Stimulated activated CD8-positive, alpha-beta memory T cell treated with anti-CD3 and anti-CD28 coated beads, Interleukin-7, amount 100 ng/mL, for 4 hours (primary cell): ENCODE results near the gene FICD.
"Not testable (repeated sequence)": the region's sequence is repeated elsewhere in the genome, so short reads cannot be mapped to it uniquely, and the experiment has no call there.

Experiments used
- DNase-seq, 2 donors: peaks; one replicate each; pipeline ENCODE4 v3.0.0-alpha.2; 2020; ENCODE audit warnings: low read depth in 2 of 2

Gene FICD

DNA sequence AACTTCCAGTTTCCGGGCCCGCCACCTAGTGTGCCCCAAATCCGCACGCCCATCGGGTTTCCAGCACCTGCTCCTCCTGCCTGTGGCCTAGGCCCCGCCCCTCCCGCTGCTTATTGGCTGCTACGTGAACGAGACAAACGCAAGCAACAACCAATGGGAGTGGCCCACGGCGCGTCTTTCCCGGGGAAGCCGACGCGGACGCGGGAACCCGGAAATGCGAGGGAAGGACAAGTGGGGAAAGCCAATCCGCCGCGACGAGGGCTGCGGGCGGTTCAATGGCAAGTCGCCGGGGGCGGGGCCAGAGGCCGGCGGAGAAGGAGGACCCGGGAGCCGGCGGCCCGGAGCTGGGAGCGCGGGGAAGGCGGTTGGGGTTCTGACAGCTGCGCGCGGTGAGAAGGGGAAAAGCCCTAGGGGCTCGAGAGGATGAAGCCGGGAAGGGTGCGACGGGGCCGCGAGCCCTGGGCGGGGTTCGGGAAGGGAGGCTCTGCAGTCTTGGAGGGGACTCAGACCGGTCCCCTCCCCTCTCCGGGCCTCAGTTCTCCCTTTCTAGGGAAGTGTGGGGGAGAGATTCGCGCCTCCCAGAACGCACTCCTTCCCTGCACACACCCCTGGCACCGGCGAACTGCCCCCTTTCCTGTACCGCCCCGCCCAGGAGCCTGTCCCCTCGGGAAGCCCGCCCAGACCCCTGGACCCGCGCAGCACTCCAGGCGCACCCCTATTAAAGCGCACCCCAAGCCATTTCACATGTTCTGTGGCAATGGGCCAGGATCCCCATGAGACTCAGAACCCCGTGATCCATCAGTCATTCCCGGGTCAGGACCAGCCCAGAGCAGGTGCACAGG is at the start of gene FICD:
FICD (plus strand) TSS at position 305 of the 842 bp plus-strand sequence. CDS start 1,696 bp downstream, outside the sequence.
- DNase-seq = peak; percentile 99

GRCh38 chr12:108465417-108465816 is 49.7 kb upstream of the FICD start:
- DNase-seq = no peak

- DNase-seq = no peak
These were observed 46.7 kb upstream of the FICD start for GRCh38 chr12:108468196-108468968.

- no peak for DNase-seq
These were observed 41.5 kb upstream of the FICD start for GRCh38 chr12:108473400-108474055.

- DNase-seq = no peak
These were observed 39.7 kb upstream of the FICD start for GRCh38 chr12:108475396-108475795.

- no peak for DNase-seq
These were observed 37.8 kb upstream of the FICD start for GRCh38 chr12:108477055-108477880.

DNA sequence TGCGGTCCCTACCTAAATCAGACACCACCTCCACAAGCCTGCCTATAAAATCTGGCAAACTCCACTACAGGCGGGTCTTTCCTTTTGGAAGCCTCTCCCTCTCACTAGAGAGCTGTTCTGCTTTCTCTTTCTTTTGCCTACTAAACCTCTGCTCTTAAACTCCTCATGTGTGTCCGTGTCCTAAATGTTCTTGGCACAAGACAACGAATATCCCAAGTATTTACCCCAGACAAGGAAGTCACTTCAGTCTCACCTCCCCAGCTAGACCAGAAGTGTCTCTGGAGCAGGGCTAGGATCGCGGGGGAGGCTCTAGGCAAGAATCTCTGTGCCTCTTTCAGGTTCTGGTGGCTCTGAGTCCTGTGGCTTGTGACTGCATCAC is 37.2 kb upstream of the FICD start:
- DNase-seq = no peak

DNA sequence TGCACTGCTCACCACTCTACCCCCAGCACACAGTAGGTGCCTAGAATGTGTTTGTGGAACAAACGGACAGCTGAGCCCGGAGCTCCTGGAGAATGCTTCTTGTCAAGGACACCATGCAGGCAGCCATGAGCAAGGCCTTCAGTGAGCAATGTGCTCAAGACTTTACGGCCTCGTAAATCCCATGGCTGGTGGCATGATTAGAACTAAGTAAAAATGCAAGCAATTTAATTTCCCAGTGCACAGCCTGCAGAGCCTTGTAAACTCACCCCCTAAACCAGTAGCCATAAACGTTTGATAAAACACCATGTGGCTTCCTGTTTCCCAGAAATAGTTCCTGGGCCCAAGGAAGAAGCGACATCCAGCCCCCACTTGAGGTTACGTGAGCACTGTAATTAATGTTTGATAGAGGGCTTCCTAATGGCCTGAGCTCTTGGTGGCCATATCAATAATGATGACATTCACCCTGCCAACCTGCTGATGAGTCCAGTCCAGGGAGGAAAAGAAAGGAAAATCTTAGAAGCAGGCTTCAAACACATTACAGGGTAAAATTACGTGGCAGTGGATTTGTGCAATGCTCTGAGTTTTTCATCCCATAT is 36.4 kb upstream of the FICD start:
- DNase-seq = no peak

DNA sequence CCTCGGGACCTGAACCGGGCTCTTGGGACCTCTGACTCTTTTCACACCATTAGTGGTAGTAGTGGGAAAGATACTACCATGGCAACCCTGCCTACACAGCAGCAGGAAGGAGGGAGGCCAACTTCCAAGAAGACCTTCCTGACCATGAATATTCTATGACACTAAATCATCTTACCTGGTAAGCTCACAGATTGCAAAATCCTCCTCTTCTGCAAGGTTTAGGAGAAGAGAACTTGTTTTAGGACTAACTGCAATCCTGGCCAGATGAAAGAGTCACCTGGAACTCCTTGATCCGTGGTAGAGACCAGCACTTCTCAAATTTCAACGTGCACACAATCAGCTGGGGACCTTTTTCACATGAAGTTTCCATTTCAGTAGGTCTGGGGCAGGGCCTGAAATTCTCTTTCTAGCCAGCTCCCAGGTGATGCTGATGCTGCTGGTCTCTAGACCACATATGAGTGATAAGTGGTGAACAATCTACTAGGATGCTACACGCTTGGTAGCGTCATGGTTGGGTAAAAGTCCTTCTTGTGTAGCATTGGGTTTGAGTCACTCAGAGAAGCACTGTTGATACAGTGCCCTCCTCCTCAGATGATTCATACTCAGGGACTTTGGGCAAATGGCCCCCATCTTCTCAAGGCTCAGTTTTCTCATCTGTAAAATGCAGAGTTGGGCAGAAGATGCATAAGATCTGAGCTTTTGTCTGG is 35.6 kb upstream of the FICD start:
- no peak for DNase-seq

- DNase-seq = no peak
These were observed 32.3 kb upstream of the FICD start for GRCh38 chr12:108482717-108483212.

GRCh38 chr12:108483213-108484059 is 31.6 kb upstream of the FICD start:
- DNase-seq = no peak

- DNase-seq = no peak
These were observed 30.6 kb upstream of the FICD start for GRCh38 chr12:108484431-108484830.

DNA sequence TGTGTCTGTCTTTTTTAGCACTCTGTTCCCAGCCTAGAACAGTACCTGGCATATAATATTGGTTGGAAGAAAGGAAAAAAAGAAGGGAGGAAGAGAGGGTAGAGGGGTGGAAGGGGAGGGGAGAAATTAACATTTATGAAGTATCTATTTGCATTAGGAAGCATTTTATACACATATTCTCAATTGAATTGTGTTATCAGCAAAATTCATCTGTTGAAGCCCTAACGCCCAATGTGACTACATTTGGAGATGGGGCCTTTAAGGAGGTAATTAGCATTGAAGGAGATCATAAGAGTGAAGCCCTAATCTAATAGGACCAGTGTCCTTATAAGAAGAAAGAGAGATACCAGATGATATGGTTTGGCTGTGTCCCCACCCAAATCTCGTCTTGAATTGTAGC is 30.2 kb upstream of the FICD start:
- no peak for DNase-seq

- DNase-seq = not testable (repeated sequence)
These were observed 29.7 kb upstream of the FICD start for GRCh38 chr12:108485371-108485770.

DNA sequence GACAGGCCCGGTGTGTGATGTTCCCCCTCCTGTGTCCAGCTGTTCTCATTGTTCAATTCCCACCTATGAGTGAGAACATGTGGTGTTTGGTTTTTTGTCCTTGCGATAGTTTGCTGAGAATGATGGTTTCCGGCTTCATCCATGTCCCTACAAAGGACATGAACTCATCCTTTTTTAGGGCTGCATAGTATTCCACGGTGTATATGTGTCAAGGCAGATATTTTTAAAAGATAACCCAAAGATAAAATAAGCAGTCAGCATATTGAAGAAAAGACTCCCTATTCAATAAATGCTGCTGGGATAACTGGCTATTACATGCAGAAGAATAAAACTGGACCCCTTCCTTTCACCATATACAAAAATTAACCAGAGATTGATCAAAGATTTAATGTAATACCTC is 28.0 kb upstream of the FICD start:
- not testable (repeated sequence) for DNase-seq

- DNase-seq = no peak
These were observed 23.8 kb upstream of the FICD start for GRCh38 chr12:108491256-108491655.

DNA sequence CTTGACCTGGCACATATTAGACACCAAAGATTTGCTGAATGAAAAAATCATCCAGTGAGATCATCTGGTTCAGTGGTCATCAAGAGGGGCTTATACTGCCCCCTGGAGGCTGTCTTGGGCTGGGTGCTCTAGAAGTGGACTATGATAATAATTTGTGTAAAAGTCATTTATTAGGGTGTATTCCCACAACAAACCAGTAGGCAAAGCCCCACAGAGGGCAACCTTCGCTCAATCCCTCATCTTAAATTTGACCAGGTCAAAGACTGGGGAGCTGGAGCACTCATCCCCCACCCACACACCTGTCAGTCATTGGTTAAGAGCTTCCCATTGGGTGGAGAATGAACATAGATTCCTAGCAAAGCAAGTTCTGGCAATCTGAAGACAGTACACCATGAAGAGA is 20.0 kb upstream of the FICD start:
- no peak for DNase-seq

DNA sequence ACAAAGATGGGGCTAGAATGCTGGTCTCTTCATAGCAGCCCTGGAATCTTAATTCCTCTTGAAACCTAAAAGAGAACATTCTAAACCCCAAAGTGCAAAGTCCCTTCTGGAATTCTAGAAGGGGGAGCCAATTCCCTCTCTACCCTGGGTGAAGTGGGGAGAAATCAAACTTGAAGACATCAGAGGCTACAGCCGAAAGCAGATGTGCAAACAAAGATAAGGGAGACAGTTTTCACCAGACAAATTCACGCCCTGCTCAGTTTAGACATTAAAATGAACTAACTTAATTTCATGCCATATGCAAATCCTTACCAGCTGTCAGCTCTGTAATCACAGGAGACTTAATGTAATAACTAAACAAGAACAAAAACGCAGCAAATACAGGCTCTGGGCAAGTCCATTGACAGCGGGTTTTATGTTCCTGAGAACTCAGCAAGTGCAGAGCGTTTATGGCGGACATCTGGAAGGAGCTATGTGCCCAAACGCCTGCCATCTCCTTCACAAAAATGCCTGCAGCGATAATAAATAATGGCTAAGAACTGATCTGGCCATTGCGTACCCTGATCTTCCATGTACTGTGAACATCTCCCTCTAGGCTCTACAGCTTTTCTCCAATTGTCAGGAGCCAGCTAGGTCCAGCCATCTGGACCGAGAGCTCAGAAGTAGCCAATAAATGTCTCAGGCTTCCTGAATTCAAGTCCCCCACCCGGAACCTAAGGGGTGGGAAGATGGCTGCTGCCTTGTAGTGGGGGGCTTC is 19.1 kb upstream of the FICD start:
- no peak for DNase-seq

DNA sequence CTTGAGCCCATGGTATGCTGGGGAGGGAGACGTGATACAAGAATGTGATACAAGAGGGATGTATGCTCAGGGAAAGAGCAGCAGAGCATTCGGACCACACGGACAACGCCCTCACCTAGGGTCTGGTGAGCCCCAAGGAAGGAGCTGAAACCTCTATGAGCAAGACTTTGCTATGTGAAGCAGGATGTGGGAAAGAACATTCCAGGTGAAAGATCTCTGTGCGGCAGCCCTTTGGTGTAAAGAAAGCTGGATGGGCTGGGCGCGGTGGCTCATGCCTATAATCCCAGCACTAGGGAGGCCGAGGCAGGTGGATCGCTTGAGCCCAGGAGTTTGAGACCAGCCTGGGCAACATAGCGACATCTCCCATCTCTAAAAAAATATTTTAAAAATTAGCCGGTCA is 16.9 kb upstream of the FICD start:
- no peak for DNase-seq
